Suppressor macrophage treated with lipopolysaccharide for 1 hour (primary cell): ENCODE measurements around the gene ELL2.

Source experiments
- DNase-seq, 3 donors: peaks; one replicate each; pipeline ENCODE4 v3.0.0-alpha.2; 2020 to 2022

ELL2 gene

GRCh38 chr5:95876782-95877181 lies 84.9 kb downstream of the ELL2 start:
- DNase-seq: no peak

- DNase-seq: no peak
These were observed 87.4 kb downstream of the ELL2 start for GRCh38 chr5:95874246-95874645.

- DNase-seq: no peak
These were observed 88.3 kb downstream of the ELL2 start for GRCh38 chr5:95873351-95873750.

GRCh38 chr5:95872346-95873268 lies 89.0 kb downstream of the ELL2 start:
- DNase-seq: no peak

- peak in 2 of 3 donors; percentile 62 to 74 for DNase-seq
These were observed 90.4 kb downstream of the ELL2 start for GRCh38 chr5:95871146-95871806.

- DNase-seq: peak; percentile 75 to 98 (median 93)
These were observed 91.5 kb downstream of the ELL2 start for GRCh38 chr5:95870105-95870672.

- peak; percentile 60 to 84 (median 65) for DNase-seq
These were observed 92.3 kb downstream of the ELL2 start for GRCh38 chr5:95869173-95869855.

- DNase-seq: no peak
These were observed 93.5 kb downstream of the ELL2 start for GRCh38 chr5:95868136-95868535.

GRCh38 chr5:95866435-95867040 lies 95.1 kb downstream of the ELL2 start:
- DNase-seq: peak; percentile 42 to 92 (median 87)

GRCh38 chr5:95864944-95865504 lies 96.6 kb downstream of the ELL2 start:
- peak in 1 of 3 donors; percentile 45 for DNase-seq

GRCh38 chr5:95864456-95864855 lies 97.2 kb downstream of the ELL2 start:
- DNase-seq: no peak

- DNase-seq: peak; percentile 77 to 93 (median 82)
These were observed 98.3 kb downstream of the ELL2 start for GRCh38 chr5:95863383-95863757.

- peak; percentile 63 to 80 (median 65) for DNase-seq
These were observed 98.8 kb downstream of the ELL2 start for GRCh38 chr5:95862671-95863382.

GRCh38 chr5:95861864-95862561 lies 99.6 kb downstream of the ELL2 start:
- peak; percentile 41 to 66 (median 52) for DNase-seq

- DNase-seq: peak; percentile 89 to 98 (median 93)
These were observed 100.3 kb downstream of the ELL2 start for GRCh38 chr5:95861221-95861863.

- DNase-seq: no peak
These were observed 102.0 kb downstream of the ELL2 start for GRCh38 chr5:95859661-95860060.

GRCh38 chr5:95858661-95859595 lies 102.7 kb downstream of the ELL2 start:
- peak; percentile 96 to 100 (median 97) for DNase-seq

- peak; percentile 74 to 90 (median 79) for DNase-seq
These were observed 103.6 kb downstream of the ELL2 start for GRCh38 chr5:95858023-95858461.
